ENCODE measurements around the gene SLC49A3. TPM values are rescaled to one million over a fixed set of nuclear protein-coding genes. Genes with fewer than 3 reads are reported as not detected.

Gene SLC49A3
- total RNA-seq, 1 experiment from 2014 or later: 0.20 TPM

DNA sequence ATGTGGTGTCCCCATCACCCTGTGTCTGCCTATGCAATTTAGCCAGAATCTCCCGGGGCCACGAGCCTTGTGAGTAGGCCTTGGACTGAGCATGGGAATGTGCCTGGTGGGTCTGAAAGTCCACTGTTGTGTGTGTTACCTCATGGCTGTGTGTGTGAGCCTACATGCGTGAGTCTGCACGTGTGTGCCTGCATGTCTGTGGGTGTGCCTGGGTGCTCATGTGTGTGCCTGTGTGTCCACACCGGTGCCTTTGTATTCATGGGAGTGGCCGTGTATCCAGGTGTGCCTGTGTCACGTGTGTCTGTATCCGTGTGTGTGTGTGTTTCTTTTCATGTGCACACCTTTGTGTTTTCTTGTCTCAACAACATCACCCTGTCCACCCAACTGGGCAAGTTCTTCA lies 29.1 kb downstream of the SLC49A3 start:
- Mint-ChIP-seq H3K27me3 (ENCODE audit: insufficient read depth, unreplicated experiment) (no peaks in the 10 kb centered on the region), H3K9me3 (ENCODE audit: unreplicated experiment) (peaks cover 12% of the 10 kb centered on the region), H3K4me1 (ENCODE audit: low read depth, unreplicated experiment) (no peaks in the 10 kb centered on the region), H3K36me3 (ENCODE audit: insufficient read depth, unreplicated experiment) (no peaks in the 10 kb centered on the region), H3K27ac (ENCODE audit: unreplicated experiment) (no peak overlapping the region), H3K4me3 (ENCODE audit: unreplicated experiment) (no peak overlapping the region)
- BruUV-seq (replicated peaks): no TSS peak
- TF ChIP-seq, protein P1, sequence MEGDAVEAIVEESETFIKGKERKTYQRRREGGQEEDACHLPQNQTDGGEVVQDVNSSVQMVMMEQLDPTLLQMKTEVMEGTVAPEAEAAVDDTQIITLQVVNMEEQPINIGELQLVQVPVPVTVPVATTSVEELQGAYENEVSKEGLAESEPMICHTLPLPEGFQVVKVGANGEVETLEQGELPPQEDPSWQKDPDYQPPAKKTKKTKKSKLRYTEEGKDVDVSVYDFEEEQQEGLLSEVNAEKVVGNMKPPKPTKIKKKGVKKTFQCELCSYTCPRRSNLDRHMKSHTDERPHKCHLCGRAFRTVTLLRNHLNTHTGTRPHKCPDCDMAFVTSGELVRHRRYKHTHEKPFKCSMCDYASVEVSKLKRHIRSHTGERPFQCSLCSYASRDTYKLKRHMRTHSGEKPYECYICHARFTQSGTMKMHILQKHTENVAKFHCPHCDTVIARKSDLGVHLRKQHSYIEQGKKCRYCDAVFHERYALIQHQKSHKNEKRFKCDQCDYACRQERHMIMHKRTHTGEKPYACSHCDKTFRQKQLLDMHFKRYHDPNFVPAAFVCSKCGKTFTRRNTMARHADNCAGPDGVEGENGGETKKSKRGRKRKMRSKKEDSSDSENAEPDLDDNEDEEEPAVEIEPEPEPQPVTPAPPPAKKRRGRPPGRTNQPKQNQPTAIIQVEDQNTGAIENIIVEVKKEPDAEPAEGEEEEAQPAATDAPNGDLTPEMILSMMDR (IDR thresholded peaks at IDR 0.05; ENCODE audit: insufficient read depth in 1 of 2, low read depth in 1 of 2, low read length in 1 of 2, severe bottlenecking in 1 of 2, unreplicated experiment in 1 of 2): no peak
- Histone ChIP-seq H3K9me3 (no peaks in the 10 kb centered on the region; the same call in 1 of the 2 replicates), H3K4me3 (ENCODE audit: low read depth, low read length) (no peak overlapping the region), H3K27me3 (replicated peaks; ENCODE audit: control insufficient read depth, insufficient read depth, low read length) (no peaks in the 10 kb centered on the region), H3K36me3 (ENCODE audit: control insufficient read depth, insufficient read depth, low read length) (no peaks in the 10 kb centered on the region), H3K4me1 (no peaks in the 10 kb centered on the region)
- DNase-seq: no peak
- POLR2A ChIA-PET: no interaction called here
- CTCF ChIA-PET: no interaction called here
- intact Hi-C loops (cut with micrococcal nuclease; ENCODE audit: unreplicated experiment): no loop called here

DNA sequence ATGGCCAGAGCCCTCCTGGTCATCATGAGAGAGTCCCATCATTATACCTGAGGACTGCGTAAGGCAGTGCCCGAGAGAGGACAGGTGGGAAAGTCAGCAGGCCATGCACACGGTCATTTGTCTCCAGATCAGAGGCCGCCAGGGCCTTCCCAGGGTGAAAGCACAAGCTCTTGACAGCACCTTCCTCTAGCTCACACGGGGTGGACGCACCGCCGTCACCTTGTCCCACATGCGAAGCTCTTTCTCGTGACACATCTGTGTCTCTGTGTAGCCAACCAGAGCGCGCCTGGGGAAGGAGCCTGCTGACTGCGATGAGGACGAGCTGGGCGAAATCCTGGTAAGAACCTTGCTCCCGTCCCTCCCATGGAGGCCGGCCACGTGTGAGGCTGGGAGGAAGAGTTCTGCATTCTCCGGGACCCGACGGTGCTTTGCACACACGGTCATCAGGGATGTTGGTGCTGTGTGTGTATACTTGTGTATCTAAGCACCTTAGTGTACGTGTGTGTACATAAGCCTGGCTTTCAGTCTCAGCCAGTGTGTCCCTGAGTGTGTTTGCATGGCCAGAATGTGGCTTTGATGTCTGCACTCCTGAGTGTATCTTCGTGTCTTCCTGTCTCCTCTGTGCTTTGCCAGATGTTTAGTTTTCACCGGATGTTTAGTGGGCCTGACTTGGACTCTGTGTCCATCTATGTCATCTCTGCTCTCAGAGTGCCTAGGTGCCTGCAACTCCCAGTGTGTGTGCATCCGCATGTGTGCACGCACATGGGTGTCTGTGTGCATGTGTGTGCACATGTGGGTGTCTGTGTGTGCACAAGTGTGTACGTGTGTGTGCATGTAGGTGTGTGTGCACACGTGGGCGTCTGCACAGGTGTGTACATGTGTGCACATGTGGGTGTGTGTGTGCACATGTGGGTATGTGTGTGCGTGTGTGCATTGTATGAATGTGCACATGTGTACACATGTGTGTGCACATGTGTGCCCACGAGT lies 30.0 kb downstream of the SLC49A3 start:
- Histone ChIP-seq H3K9me3 (no peaks in the 10 kb centered on the region; the same call in 1 of the 2 replicates), H3K27me3 (replicated peaks; ENCODE audit: control insufficient read depth, insufficient read depth, low read length) (no peaks in the 10 kb centered on the region), H3K4me1 (no peaks in the 10 kb centered on the region), H3K4me3 (ENCODE audit: low read depth, low read length) (no peak overlapping the region), H3K36me3 (ENCODE audit: control insufficient read depth, insufficient read depth, low read length) (no peaks in the 10 kb centered on the region)
- no peaks in the 10 kb centered on the region for H3K36me3 Mint-ChIP-seq (ENCODE audit: insufficient read depth, unreplicated experiment)
- no peak overlapping the region for H3K4me3 Mint-ChIP-seq (ENCODE audit: unreplicated experiment)
- no peak overlapping the region for H3K27ac Mint-ChIP-seq (ENCODE audit: unreplicated experiment)
- no peak for DNase-seq
- no peaks in the 10 kb centered on the region for H3K27me3 Mint-ChIP-seq (ENCODE audit: insufficient read depth, unreplicated experiment)
- ChIA-PET CTCF (no interaction called here), POLR2A (no interaction called here)
- TF ChIP-seq, protein P1 (IDR thresholded peaks at IDR 0.05; ENCODE audit: insufficient read depth in 1 of 2, low read depth in 1 of 2, low read length in 1 of 2, severe bottlenecking in 1 of 2, unreplicated experiment in 1 of 2): no peak
- peaks cover 12% of the 10 kb centered on the region for H3K9me3 Mint-ChIP-seq (ENCODE audit: unreplicated experiment)
- BruUV-seq (replicated peaks): no TSS peak
- H3K4me1 Mint-ChIP-seq (ENCODE audit: low read depth, unreplicated experiment): no peaks in the 10 kb centered on the region
- intact Hi-C loops (cut with micrococcal nuclease; ENCODE audit: unreplicated experiment): no loop called here

DNA sequence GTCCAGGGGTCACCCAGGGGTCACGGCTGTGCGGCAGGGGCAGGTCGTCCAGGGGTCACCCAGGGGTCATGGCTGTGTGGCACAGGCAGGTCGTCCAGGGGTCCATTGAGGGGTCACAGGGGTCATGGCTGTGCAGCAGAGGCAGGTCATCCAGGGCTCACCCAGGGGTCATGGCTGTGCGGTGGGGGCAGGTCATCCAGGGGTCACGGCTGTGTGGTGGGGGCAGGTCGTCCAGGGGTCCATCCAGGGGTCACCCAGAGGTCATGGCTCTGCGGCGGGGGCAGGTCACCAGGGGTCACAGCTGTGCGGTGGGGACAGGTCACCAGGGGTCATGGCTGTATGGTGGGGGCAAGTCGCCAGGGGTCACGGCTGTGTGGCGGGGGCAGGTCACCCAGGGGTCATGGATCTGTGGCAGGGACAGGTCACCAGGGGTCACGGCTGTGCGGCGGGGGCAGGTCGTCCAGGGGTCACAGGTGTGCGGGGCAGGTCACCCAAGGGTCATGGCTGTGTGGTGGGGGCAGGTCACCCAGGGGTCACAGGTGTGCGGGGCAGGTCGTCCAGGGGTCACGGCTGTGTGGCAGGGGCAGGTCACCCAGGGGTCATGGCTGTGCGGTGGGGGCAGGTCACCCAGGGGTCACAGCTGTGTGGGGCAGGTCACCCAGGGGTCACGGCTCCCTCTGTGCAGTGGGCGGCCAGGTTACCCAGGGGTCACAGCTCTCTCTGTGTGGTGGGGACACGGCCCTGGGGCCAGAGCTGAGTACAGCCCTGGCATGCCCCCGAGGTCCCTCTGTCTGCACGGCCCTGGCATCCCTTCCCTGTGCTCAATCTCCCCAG lies 30.9 kb downstream of the SLC49A3 start:
- intact Hi-C loops (cut with micrococcal nuclease; ENCODE audit: unreplicated experiment): no loop called here
- peaks cover 12% of the 10 kb centered on the region for H3K9me3 Mint-ChIP-seq (ENCODE audit: unreplicated experiment)

More for the DNA sequence above, 30.9 kb downstream of the SLC49A3 start:
- Histone ChIP-seq H3K4me3 (ENCODE audit: low read depth, low read length) (no peak overlapping the region), H3K9me3 (no peaks in the 10 kb centered on the region; the same call in 1 of the 2 replicates), H3K27me3 (replicated peaks; ENCODE audit: control insufficient read depth, insufficient read depth, low read length) (no peaks in the 10 kb centered on the region), H3K4me1 (no peaks in the 10 kb centered on the region), H3K36me3 (ENCODE audit: control insufficient read depth, insufficient read depth, low read length) (no peaks in the 10 kb centered on the region)
- TF ChIP-seq, protein P1 (IDR thresholded peaks at IDR 0.05; ENCODE audit: insufficient read depth in 1 of 2, low read depth in 1 of 2, low read length in 1 of 2, severe bottlenecking in 1 of 2, unreplicated experiment in 1 of 2): no peak
- Mint-ChIP-seq H3K4me3 (ENCODE audit: unreplicated experiment) (no peak overlapping the region), H3K27ac (ENCODE audit: unreplicated experiment) (no peak overlapping the region), H3K36me3 (ENCODE audit: insufficient read depth, unreplicated experiment) (no peaks in the 10 kb centered on the region), H3K27me3 (ENCODE audit: insufficient read depth, unreplicated experiment) (no peaks in the 10 kb centered on the region), H3K4me1 (ENCODE audit: low read depth, unreplicated experiment) (no peaks in the 10 kb centered on the region)
- no peak for DNase-seq
- CTCF ChIA-PET: no interaction called here
- POLR2A ChIA-PET: no interaction called here
- no TSS peak for BruUV-seq (replicated peaks)
